HepG2 (cell line): ENCODE data around the gene FGFR2. TPM values are rescaled to one million over a fixed set of nuclear protein-coding genes. Genes with fewer than 3 reads are reported as not detected.

Source experiments
- FOSL1 ChIP-seq: sonication (generic); formaldehyde crosslinking; IDR thresholded peaks from 2 replicates; pipeline ENCODE4 v1.9.0; 2021; ENCODE audit warnings: missing genetic modification reagents, borderline replicate concordance
- GABPA ChIP-seq, 2 experiments: IDR thresholded peaks; 2 replicates each; pipeline ENCODE4 v1.6.1; 2011 to 2016; ENCODE audit warnings: low read depth in 2 of 2, low read length in 1 of 2, missing biosample characterization in 1 of 2, missing genetic modification characterization in 1 of 2
- KDM5A ChIP-seq: fragments of 200-600 bp; sonication (generic); IDR thresholded peaks from 2 replicates; pipeline ENCODE4 v1.7.0; 2018; ENCODE audit warnings: antibody characterized with exemption, mild to moderate bottlenecking, low read length, borderline replicate concordance
- THAP11 ChIP-seq: IDR thresholded peaks from 2 replicates; pipeline ENCODE4 v1.6.1; 2016; ENCODE audit warnings: missing biosample characterization, missing genetic modification reagents
- ZBTB1 ChIP-seq: sonication (generic); formaldehyde crosslinking; IDR thresholded peaks from 2 replicates; pipeline ENCODE4 v1.4.0; 2020; ENCODE audit warnings: missing genetic modification reagents, borderline replicate concordance
- ZNF260 ChIP-seq: sonication (generic); formaldehyde crosslinking; IDR thresholded peaks from 2 replicates; pipeline ENCODE4 v1.4.0; 2020; ENCODE audit warnings: missing genetic modification reagents, low read depth, mild to moderate bottlenecking, borderline replicate concordance
- ZNF343 ChIP-seq: sonication (generic); formaldehyde crosslinking; IDR thresholded peaks from 2 replicates; pipeline ENCODE4 v1.4.0; 2020; ENCODE audit warnings: mild to moderate bottlenecking, missing genetic modification reagents
- ZNF816 ChIP-seq: sonication (generic); formaldehyde crosslinking; IDR thresholded peaks from 2 replicates; pipeline ENCODE4 v1.8.0; 2022; ENCODE audit warnings: missing genetic modification reagents, mild to moderate bottlenecking, borderline replicate concordance
- ZSCAN20 ChIP-seq: sonication (generic); formaldehyde crosslinking; IDR thresholded peaks from 2 replicates; pipeline ENCODE4 v1.4.0; 2020; ENCODE audit warnings: missing genetic modification reagents, mild to moderate bottlenecking, borderline replicate concordance
- polyA plus RNA-seq, 8 experiments: library from polyadenylated mRNA; depleted of rRNA in 3 of 8; stranded (reverse) in 7 of 8; unstranded in 1 of 8; fragments of >200 nt; fragmentation: Illumina TruSeq in 4 of 8; extraction: Trizol in 4 of 8; gene quantifications; 2 replicates each; pipeline versions ENCODE4 v1.2.1 to v1.2.3, GENCODE V29; 2011 to 2016; ENCODE audit warnings: low read depth in 4 of 8, missing spikeins in 1 of 8, mixed read lengths in 1 of 8; ENCODE audit not compliant: insufficient read depth in 1 of 8
- total RNA-seq, 5 experiments: library from RNA; depleted of rRNA; stranded (reverse); fragments of >200 nt; fragmentation: Illumina TruSeq; extraction: Trizol; gene quantifications; 2 replicates each; pipeline ENCODE4 v1.2.3, GENCODE V29; 2016; ENCODE audit warnings: low read depth in 1 of 5
- TF ChIP-seq, protein P1 (sequence below): sonication (generic); formaldehyde crosslinking; IDR thresholded peaks from 2 replicates; pipeline ENCODE4 v1.9.0; 2021; ENCODE audit warnings: missing genetic modification reagents, borderline replicate concordance
- TF ChIP-seq, protein P2 (sequence below): sonication (generic); formaldehyde crosslinking; conservative IDR thresholded peaks from 2 replicates; pipeline ENCODE4 v1.8.0; 2022; ENCODE audit warnings: low read depth, missing genetic modification reagents
- TF ChIP-seq, protein P3 (sequence below): sonication (generic); formaldehyde crosslinking; conservative IDR thresholded peaks from 2 replicates; pipeline ENCODE4 v1.8.0; 2022; ENCODE audit warnings: missing genetic modification reagents
- TF ChIP-seq, protein P4 (sequence below): sonication (generic); formaldehyde crosslinking; IDR thresholded peaks from 2 replicates; pipeline ENCODE4 v1.4.0; 2020; ENCODE audit warnings: missing genetic modification reagents, borderline replicate concordance
- TF ChIP-seq, protein P5 (sequence below): sonication (generic); formaldehyde crosslinking; conservative IDR thresholded peaks from 2 replicates; pipeline ENCODE4 v1.4.0; 2020; ENCODE audit warnings: missing genetic modification reagents

The FGFR2 gene
- total and polyA plus RNA-seq, 2 of the 13 experiments (the other 11 are each of a cell fraction or from before 2014, with no cell fraction given) = 1.6 to 2.6 TPM

DNA sequence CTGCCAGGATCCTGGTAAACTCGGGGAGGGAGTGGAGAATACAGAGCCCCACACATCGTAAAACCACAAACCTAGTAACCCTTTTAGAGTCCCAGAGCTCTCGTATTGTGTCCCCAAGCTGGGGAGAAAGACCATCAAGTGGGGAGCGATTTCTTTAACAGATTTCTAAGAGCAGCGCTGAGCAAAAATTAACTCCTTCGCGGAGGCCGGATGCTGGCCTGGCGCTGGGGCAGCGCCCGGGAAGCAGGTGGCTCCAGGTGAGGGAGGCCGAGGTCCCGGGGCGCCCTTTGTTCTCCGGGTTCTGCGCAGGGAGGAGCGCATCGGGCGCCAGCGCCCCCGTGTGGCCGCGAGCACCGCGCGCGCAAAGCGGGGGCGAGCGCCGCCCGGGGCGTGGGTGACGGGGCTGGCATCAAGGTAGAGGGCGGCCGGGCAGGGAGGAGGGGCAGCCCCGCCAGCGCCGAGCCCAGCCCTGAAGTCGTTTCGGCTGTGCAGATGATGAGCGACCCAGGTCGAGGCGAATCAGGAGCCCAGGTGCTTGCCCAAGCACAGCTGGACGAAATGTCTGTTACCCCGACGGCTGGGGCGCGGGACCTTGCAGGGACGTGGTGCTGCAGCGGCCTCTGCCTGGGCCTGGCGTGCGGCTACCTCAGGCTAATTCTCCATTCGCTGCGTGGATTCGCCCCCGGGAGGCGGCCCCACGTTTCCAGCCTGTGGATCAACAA lies 10.4 kb upstream of the FGFR2 start (continued):
- TF ChIP-seq GABPA (IDR thresholded peaks at IDR 0.05; ENCODE audit: low read depth, low read length) = no peak
- TF ChIP-seq GABPA (CRISPR knock-in tag; IDR thresholded peaks at IDR 0.05; ENCODE audit: low read depth) = no peak
- TF ChIP-seq KDM5A = no peak
- TF ChIP-seq ZBTB1 (CRISPR knock-in tag) = no peak
- TF ChIP-seq THAP11 (CRISPR knock-in tag) = peak; percentile 29; the same call in 1 of the 2 replicates
- TF ChIP-seq, protein P1, sequence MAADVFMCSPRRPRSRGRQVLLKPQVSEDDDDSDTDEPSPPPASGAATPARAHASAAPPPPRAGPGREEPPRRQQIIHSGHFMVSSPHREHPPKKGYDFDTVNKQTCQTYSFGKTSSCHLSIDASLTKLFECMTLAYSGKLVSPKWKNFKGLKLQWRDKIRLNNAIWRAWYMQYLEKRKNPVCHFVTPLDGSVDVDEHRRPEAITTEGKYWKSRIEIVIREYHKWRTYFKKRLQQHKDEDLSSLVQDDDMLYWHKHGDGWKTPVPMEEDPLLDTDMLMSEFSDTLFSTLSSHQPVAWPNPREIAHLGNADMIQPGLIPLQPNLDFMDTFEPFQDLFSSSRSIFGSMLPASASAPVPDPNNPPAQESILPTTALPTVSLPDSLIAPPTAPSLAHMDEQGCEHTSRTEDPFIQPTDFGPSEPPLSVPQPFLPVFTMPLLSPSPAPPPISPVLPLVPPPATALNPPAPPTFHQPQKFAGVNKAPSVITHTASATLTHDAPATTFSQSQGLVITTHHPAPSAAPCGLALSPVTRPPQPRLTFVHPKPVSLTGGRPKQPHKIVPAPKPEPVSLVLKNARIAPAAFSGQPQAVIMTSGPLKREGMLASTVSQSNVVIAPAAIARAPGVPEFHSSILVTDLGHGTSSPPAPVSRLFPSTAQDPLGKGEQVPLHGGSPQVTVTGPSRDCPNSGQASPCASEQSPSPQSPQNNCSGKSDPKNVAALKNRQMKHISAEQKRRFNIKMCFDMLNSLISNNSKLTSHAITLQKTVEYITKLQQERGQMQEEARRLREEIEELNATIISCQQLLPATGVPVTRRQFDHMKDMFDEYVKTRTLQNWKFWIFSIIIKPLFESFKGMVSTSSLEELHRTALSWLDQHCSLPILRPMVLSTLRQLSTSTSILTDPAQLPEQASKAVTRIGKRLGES (CRISPR knock-in tag) = no peak
- TF ChIP-seq, protein P2, sequence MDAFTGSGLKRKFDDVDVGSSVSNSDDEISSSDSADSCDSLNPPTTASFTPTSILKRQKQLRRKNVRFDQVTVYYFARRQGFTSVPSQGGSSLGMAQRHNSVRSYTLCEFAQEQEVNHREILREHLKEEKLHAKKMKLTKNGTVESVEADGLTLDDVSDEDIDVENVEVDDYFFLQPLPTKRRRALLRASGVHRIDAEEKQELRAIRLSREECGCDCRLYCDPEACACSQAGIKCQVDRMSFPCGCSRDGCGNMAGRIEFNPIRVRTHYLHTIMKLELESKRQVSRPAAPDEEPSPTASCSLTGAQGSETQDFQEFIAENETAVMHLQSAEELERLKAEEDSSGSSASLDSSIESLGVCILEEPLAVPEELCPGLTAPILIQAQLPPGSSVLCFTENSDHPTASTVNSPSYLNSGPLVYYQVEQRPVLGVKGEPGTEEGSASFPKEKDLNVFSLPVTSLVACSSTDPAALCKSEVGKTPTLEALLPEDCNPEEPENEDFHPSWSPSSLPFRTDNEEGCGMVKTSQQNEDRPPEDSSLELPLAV (CRISPR knock-in tag) = no peak
- TF ChIP-seq, protein P3, sequence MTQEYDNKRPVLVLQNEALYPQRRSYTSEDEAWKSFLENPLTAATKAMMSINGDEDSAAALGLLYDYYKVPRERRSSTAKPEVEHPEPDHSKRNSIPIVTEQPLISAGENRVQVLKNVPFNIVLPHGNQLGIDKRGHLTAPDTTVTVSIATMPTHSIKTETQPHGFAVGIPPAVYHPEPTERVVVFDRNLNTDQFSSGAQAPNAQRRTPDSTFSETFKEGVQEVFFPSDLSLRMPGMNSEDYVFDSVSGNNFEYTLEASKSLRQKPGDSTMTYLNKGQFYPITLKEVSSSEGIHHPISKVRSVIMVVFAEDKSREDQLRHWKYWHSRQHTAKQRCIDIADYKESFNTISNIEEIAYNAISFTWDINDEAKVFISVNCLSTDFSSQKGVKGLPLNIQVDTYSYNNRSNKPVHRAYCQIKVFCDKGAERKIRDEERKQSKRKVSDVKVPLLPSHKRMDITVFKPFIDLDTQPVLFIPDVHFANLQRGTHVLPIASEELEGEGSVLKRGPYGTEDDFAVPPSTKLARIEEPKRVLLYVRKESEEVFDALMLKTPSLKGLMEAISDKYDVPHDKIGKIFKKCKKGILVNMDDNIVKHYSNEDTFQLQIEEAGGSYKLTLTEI (CRISPR knock-in tag) = no peak
- no peak for TF ChIP-seq ZSCAN20 (CRISPR knock-in tag)
- TF ChIP-seq FOSL1 = no peak
- TF ChIP-seq, protein P4, sequence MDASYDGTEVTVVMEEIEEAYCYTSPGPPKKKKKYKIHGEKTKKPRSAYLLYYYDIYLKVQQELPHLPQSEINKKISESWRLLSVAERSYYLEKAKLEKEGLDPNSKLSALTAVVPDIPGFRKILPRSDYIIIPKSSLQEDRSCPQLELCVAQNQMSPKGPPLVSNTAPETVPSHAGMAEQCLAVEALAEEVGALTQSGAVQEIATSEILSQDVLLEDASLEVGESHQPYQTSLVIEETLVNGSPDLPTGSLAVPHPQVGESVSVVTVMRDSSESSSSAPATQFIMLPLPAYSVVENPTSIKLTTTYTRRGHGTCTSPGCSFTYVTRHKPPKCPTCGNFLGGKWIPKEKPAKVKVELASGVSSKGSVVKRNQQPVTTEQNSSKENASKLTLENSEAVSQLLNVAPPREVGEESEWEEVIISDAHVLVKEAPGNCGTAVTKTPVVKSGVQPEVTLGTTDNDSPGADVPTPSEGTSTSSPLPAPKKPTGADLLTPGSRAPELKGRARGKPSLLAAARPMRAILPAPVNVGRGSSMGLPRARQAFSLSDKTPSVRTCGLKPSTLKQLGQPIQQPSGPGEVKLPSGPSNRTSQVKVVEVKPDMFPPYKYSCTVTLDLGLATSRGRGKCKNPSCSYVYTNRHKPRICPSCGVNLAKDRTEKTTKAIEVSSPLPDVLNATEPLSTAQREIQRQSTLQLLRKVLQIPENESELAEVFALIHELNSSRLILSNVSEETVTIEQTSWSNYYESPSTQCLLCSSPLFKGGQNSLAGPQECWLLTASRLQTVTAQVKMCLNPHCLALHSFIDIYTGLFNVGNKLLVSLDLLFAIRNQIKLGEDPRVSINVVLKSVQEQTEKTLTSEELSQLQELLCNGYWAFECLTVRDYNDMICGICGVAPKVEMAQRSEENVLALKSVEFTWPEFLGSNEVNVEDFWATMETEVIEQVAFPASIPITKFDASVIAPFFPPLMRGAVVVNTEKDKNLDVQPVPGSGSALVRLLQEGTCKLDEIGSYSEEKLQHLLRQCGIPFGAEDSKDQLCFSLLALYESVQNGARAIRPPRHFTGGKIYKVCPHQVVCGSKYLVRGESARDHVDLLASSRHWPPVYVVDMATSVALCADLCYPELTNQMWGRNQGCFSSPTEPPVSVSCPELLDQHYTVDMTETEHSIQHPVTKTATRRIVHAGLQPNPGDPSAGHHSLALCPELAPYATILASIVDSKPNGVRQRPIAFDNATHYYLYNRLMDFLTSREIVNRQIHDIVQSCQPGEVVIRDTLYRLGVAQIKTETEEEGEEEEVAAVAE = no peak
- TF ChIP-seq ZNF343 (CRISPR knock-in tag) = no peak
- TF ChIP-seq, protein P5, sequence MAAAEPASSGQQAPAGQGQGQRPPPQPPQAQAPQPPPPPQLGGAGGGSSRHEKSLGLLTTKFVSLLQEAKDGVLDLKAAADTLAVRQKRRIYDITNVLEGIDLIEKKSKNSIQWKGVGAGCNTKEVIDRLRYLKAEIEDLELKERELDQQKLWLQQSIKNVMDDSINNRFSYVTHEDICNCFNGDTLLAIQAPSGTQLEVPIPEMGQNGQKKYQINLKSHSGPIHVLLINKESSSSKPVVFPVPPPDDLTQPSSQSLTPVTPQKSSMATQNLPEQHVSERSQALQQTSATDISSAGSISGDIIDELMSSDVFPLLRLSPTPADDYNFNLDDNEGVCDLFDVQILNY (CRISPR knock-in tag) = no peak; the same call in 1 of the 2 replicates
- TF ChIP-seq ZNF260 = no peak
- no peak for TF ChIP-seq ZNF816 (CRISPR knock-in tag)
